Stomach smooth muscle (tissue), 2 donors: ENCODE measurements around the gene CDC14A.

Experiments used
- H3K27ac ChIP-seq: one replicate; pipeline ENCODE4 v1.7.0; 2013; ENCODE audit warnings: mild to moderate bottlenecking, low read length, inconsistent platforms
- H3K27me3 ChIP-seq, 2 donors: one replicate each; pipeline ENCODE4 v1.7.0; 2013; ENCODE audit warnings: low read length in 2 of 2; ENCODE audit not compliant: insufficient read depth in 2 of 2, control insufficient read depth in 1 of 2
- H3K36me3 ChIP-seq, 2 donors: one replicate each; pipeline ENCODE4 v1.7.0; 2013; ENCODE audit warnings: low read length in 2 of 2; ENCODE audit not compliant: control insufficient read depth in 2 of 2, insufficient read depth in 2 of 2
- H3K4me1 ChIP-seq: one replicate; pipeline ENCODE4 v1.7.0; 2013; ENCODE audit warnings: low read length; ENCODE audit not compliant: control insufficient read depth, insufficient read depth
- H3K4me3 ChIP-seq, 2 donors: one replicate each; pipeline ENCODE4 v1.7.0; 2013; ENCODE audit warnings: low read length in 2 of 2
- H3K9ac ChIP-seq, 2 donors: one replicate each; pipeline ENCODE4 v1.7.0; 2013; ENCODE audit warnings: low read length in 2 of 2, mild to moderate bottlenecking in 1 of 2
- H3K9me3 ChIP-seq, 2 donors: one replicate each; pipeline ENCODE4 v1.7.0; 2013; ENCODE audit warnings: low read length in 2 of 2; ENCODE audit not compliant: control insufficient read depth in 2 of 2
- donor health status: healthy.
- donor health status: Pancreatic carcinoma.

Gene CDC14A

GRCh38 chr1:100483230-100483629 lies 130.9 kb downstream of the CDC14A start:
- no peaks in the 10 kb centered on the region for H3K27me3 ChIP-seq
- no peak overlapping the region for H3K27ac ChIP-seq
- no peaks in the 10 kb centered on the region for H3K4me1 ChIP-seq
- H3K36me3 ChIP-seq, result no peaks in the 10 kb centered on the region
- H3K4me3 ChIP-seq, result no peak overlapping the region
- H3K9ac ChIP-seq, result no peak overlapping the region
- no peaks in the 10 kb centered on the region for H3K9me3 ChIP-seq

- H3K27ac ChIP-seq, result no peak overlapping the region
- no peaks in the 10 kb centered on the region for H3K9me3 ChIP-seq
- H3K27me3 ChIP-seq, result no peaks in the 10 kb centered on the region
- H3K4me3 ChIP-seq, result no peak overlapping the region
- no peaks in the 10 kb centered on the region for H3K4me1 ChIP-seq
- H3K9ac ChIP-seq, result no peak overlapping the region
- H3K36me3 ChIP-seq, result no peaks in the 10 kb centered on the region
These were observed 133.6 kb downstream of the CDC14A start for GRCh38 chr1:100485855-100486258.

- peaks cover 12 to 21% of the 10 kb centered on the region in 2 donors for H3K36me3 ChIP-seq
These were observed 142.2 kb downstream of the CDC14A start for GRCh38 chr1:100494393-100495084.

GRCh38 chr1:100496896-100497295 lies 144.6 kb downstream of the CDC14A start:
- Histone ChIP-seq H3K27me3 (no peaks in the 10 kb centered on the region), H3K27ac (no peak overlapping the region), H3K36me3 (peaks cover 14 to 23% of the 10 kb centered on the region in 2 donors), H3K4me3 (no peak overlapping the region), H3K9me3 (no peaks in the 10 kb centered on the region), H3K9ac (no peak overlapping the region), H3K4me1 (no peaks in the 10 kb centered on the region)

More at GRCh38 chr1:100494393-100495084, 142.2 kb downstream of the CDC14A start:
- Histone ChIP-seq H3K4me1 (no peaks in the 10 kb centered on the region), H3K27ac (no peak overlapping the region), H3K9me3 (no peaks in the 10 kb centered on the region), H3K27me3 (no peaks in the 10 kb centered on the region), H3K9ac (no peak overlapping the region), H3K4me3 (no peak overlapping the region)

GRCh38 chr1:100497796-100498195 lies 145.5 kb downstream of the CDC14A start:
- H3K27me3 ChIP-seq, result no peaks in the 10 kb centered on the region
- H3K4me3 ChIP-seq, result no peak overlapping the region
- H3K9me3 ChIP-seq, result no peaks in the 10 kb centered on the region
- no peak overlapping the region for H3K27ac ChIP-seq
- H3K4me1 ChIP-seq, result no peaks in the 10 kb centered on the region
- H3K36me3 ChIP-seq, result peaks cover 14 to 23% of the 10 kb centered on the region in 2 donors
- H3K9ac ChIP-seq, result no peak overlapping the region

GRCh38 chr1:100499194-100499811 lies 147.0 kb downstream of the CDC14A start:
- Histone ChIP-seq H3K9ac (no peak overlapping the region), H3K27ac (no peak overlapping the region), H3K27me3 (no peaks in the 10 kb centered on the region), H3K4me3 (no peak overlapping the region), H3K36me3 (peaks cover 14 to 23% of the 10 kb centered on the region in 2 donors), H3K9me3 (no peaks in the 10 kb centered on the region), H3K4me1 (no peaks in the 10 kb centered on the region)

- peaks cover 14 to 18% of the 10 kb centered on the region in 2 donors for H3K36me3 ChIP-seq
- H3K9me3 ChIP-seq, result no peaks in the 10 kb centered on the region
- no peak overlapping the region for H3K9ac ChIP-seq
- H3K27ac ChIP-seq, result no peak overlapping the region
- H3K4me3 ChIP-seq, result no peak overlapping the region
- H3K27me3 ChIP-seq, result no peaks in the 10 kb centered on the region
- no peaks in the 10 kb centered on the region for H3K4me1 ChIP-seq
These were observed 149.9 kb downstream of the CDC14A start for GRCh38 chr1:100502052-100502792.

- no peaks in the 10 kb centered on the region for H3K4me1 ChIP-seq
- H3K4me3 ChIP-seq, result no peak overlapping the region
- peaks cover 3% of the 10 kb centered on the region in 2 donors for H3K36me3 ChIP-seq
- no peak overlapping the region for H3K27ac ChIP-seq
- no peak overlapping the region for H3K9ac ChIP-seq
- H3K27me3 ChIP-seq, result no peaks in the 10 kb centered on the region
- H3K9me3 ChIP-seq, result no peaks in the 10 kb centered on the region
These were observed 153.9 kb downstream of the CDC14A start for GRCh38 chr1:100506217-100506616.

GRCh38 chr1:100510451-100510850 lies 158.1 kb downstream of the CDC14A start:
- Histone ChIP-seq H3K27ac (no peak overlapping the region), H3K4me1 (no peaks in the 10 kb centered on the region), H3K4me3 (no peak overlapping the region), H3K36me3 (peaks cover 3 to 9% of the 10 kb centered on the region in 2 donors), H3K9ac (no peak overlapping the region), H3K27me3 (no peaks in the 10 kb centered on the region), H3K9me3 (no peaks in the 10 kb centered on the region)

GRCh38 chr1:100511058-100511457 lies 158.8 kb downstream of the CDC14A start:
- Histone ChIP-seq H3K27ac (no peak overlapping the region), H3K27me3 (no peaks in the 10 kb centered on the region), H3K4me1 (no peaks in the 10 kb centered on the region), H3K4me3 (no peak overlapping the region), H3K9me3 (no peaks in the 10 kb centered on the region), H3K9ac (no peak overlapping the region), H3K36me3 (peaks cover 3 to 9% of the 10 kb centered on the region in 2 donors)
